ENCODE data around the gene SEPHS1.
"Not testable (repeated sequence)": the region's sequence is repeated elsewhere in the genome, so short reads cannot be mapped to it uniquely, and the experiment has no call there.

DNA sequence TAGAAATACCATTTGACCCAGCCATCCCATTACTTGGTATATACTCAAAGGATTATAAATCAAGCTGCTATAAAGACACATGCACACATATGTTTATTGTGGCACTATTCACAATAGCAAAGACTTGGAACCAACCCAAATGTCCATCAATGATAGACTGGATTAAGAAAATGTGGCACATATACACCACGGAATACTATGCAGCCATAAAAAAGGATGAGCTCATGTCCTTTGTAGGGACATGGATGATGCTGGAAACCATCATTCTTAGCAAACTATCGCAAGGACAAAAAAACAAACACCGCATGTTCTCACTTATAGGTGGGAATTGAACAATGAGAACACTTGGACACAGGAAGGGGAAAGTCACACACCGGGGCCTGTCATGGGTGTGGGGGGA, 31.0 kb upstream of the SEPHS1 start:
- not testable (repeated sequence) for TF ChIP-seq SP1 (IDR thresholded peaks at IDR 0.05); CTBP1 (IDR thresholded peaks at IDR 0.05; ENCODE audit: borderline replicate concordance); BHLHE40 (IDR thresholded peaks at IDR 0.05; ENCODE audit: borderline replicate concordance); ARNT (IDR thresholded peaks at IDR 0.05)
